Fibroblast of lung (primary cell): ENCODE measurements around the gene TTC33.
"Not testable (repeated sequence)": the region's sequence is repeated elsewhere in the genome, so short reads cannot be mapped to it uniquely, and the experiment has no call there.

Source experiments
- EZH2 ChIP-seq: IDR thresholded peaks from 2 replicates; pipeline ENCODE4 v1.5.1; 2012; ENCODE audit warnings: low read length, control low read depth, mild to moderate bottlenecking; ENCODE audit errors: missing control alignments
- TF ChIP-seq, protein P1 (sequence below), 2 donors: IDR thresholded peaks in 1 of 2; conservative IDR thresholded peaks in 1 of 2; 1 replicate in 1 of 2; 2 replicates in 1 of 2; pipeline ENCODE4 v1.5.1; 2011 to 2012; ENCODE audit warnings: low read length in 2 of 2, control low read depth in 1 of 2, inconsistent platforms in 1 of 2, low read depth in 1 of 2, mild to moderate bottlenecking in 1 of 2

DNA sequence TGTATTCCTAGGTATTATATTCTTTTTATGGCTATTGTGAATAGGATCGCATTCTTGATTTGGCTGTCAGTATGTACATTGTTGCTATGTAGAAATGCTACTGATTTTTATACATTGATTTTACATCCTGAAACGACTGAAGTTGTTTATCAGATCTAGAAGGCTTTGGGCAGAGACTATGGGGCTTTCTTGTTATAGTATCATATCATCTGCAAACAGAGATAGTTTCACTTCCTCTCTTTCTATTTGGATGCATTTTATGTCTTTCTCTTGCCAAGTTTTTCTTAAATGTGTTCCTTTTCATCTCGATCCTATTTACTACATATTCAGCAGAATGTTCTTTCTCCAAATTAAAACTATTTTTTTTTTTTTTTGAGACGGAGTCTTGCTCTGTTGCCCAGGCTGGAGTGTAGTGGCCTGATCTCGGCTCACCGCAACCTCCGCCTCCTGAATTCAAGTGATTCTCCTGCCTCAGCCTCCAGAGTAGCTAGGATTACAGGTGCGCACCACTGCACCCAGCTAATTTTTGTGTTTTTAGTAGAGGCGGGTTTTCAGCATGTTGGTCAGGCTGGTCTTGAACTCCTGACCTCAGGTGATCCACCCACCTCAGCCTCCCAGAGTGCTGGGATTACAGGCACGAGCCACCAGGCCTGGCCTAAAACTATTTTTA is 163.9 kb downstream of the TTC33 start:
- TF ChIP-seq EZH2 = not testable (repeated sequence)
- TF ChIP-seq, protein P1, sequence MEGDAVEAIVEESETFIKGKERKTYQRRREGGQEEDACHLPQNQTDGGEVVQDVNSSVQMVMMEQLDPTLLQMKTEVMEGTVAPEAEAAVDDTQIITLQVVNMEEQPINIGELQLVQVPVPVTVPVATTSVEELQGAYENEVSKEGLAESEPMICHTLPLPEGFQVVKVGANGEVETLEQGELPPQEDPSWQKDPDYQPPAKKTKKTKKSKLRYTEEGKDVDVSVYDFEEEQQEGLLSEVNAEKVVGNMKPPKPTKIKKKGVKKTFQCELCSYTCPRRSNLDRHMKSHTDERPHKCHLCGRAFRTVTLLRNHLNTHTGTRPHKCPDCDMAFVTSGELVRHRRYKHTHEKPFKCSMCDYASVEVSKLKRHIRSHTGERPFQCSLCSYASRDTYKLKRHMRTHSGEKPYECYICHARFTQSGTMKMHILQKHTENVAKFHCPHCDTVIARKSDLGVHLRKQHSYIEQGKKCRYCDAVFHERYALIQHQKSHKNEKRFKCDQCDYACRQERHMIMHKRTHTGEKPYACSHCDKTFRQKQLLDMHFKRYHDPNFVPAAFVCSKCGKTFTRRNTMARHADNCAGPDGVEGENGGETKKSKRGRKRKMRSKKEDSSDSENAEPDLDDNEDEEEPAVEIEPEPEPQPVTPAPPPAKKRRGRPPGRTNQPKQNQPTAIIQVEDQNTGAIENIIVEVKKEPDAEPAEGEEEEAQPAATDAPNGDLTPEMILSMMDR (conservative IDR thresholded peaks at IDR 0.05 in 1 of 2, IDR thresholded peaks at IDR 0.05 in 1 of 2; ENCODE audit: low read depth in 1 of 2, low read length in 2 of 2) = not testable (repeated sequence)
